ENCODE results near the gene SORCS2.

The SORCS2 gene

GRCh38 chr4:7733201-7733600 lies 540.9 kb downstream of the SORCS2 start:
- DNase-seq (ENCODE audit: low read depth) = no peak
- TF ChIP-seq CTCF (conservative IDR thresholded peaks at IDR 0.05; ENCODE audit: low read depth, low read length) = no peak
- no peak overlapping the region for H3K4me3 ChIP-seq (ENCODE audit: low read depth, low read length)

DNA sequence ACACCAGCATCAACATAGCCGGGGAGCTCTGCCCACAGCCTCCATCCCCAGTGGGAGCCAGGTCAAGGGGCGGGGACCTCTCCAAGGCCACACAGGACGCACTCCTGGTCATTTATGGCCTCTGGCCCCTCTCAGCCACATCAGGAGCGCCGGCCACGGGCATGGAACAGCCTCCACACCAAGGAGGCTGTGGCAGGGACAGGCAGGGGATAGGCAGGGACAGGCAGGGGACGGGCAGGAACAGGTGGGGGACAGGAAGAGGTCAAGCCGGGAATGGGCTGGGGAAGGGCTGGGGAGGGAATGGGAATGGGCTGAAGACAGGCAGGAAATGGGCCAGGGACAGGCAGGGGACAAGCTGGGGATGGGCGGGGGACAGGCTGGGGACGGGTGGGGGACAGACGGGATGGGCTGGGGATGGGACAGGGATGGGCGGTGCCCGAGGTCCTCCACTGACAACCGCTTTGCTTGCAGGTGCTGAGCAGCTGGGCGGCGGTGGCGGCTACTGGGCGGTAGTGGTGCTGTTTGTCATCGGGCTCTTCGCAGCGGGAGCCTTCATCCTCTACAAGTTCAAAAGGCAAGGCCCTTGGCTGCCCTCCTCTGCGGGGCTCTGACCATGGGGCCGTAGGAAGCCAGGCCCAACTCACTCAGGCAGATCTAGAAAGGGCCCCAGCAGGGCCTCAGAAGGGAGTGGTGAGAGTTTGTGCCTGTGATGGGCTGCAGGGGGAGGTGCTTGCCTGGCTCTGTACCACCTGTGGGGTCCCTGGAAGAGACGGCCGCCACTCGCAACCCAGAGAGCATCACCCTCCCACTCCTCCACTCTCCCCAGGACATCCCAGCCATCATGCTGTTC lies 541.7 kb downstream of the SORCS2 start:
- TF ChIP-seq CTCF (conservative IDR thresholded peaks at IDR 0.05; ENCODE audit: low read depth, low read length) = no peak
- H3K4me3 ChIP-seq (ENCODE audit: low read depth, low read length) = no peak overlapping the region
- no peak for DNase-seq (ENCODE audit: low read depth)

DNA sequence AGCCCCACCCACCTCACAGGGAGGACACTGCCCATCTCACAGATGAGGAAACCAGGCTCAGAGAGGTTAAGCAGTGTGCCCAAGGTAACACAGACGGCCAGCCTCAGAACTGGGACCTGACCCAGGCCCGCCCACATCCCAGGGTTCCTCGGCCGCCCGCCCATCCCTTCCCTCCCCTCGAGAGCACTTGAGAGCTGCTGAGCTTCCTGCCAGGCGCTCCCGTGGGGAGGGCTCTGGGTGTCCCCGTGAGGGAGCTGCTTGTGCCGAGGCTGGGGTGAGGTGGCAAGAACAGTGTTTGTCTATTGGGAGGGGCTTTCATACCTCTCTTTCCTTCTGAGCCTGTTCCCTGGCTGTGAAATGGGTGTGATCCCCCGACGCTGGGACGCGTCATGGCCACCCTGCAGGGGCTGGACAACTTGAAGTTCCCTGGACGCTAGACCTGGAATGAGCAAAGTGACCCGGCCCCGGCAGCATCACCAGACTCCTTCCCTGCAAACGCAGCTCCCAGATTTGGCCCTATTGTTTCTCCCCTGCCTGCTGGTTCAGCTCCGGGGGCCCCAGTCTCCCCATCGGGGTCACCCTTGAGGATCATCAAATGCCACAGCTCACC lies 542.4 kb downstream of the SORCS2 start:
- no peak for TF ChIP-seq CTCF (conservative IDR thresholded peaks at IDR 0.05; ENCODE audit: low read depth, low read length)
- no peak for DNase-seq (ENCODE audit: low read depth)
- H3K4me3 ChIP-seq (ENCODE audit: low read depth, low read length) = no peak overlapping the region

DNA sequence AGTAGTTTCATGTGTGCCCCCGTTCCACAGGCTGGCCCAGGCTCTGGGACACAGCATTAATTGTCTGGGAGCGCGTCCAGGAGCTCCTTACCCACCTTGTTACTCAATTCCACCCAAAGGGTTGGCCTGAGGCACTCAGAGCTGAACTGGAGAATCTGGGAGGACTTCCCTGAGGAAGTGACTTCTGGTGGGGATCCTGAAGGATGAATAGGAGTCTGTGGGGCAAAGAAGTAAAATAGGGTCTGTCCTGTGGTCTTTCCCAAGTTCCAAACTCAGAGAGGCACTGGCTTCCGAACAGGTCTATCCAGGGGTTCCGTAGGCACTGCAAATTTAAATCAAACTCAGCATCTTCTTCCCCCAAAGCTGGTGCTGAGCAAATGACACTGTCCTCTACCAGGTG lies 543.1 kb downstream of the SORCS2 start:
- no peak for TF ChIP-seq CTCF (conservative IDR thresholded peaks at IDR 0.05; ENCODE audit: low read depth, low read length)
- no peak overlapping the region for H3K4me3 ChIP-seq (ENCODE audit: low read depth, low read length)
- no peak for DNase-seq (ENCODE audit: low read depth)

DNA sequence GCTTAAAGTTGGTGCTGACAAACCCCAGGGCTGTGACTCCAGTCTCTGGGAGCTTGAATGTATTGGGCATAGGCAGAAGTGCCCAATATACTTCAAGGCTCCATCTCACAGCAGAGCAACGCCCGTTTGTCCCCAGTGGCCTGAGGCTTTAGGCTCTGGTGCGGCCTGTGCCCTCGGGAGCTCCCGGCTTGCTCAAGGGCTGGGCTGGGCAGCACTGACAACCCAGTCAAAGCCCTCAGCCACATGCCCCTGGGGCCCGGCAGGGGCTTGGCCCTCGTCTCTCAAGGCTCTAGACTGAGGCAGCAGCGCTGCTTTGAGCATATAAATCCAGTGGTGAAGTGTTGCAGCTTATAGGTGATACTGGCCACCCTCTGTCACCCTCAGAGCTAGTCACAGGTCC lies 543.6 kb downstream of the SORCS2 start:
- no peak overlapping the region for H3K4me3 ChIP-seq (ENCODE audit: low read depth, low read length)
- TF ChIP-seq CTCF (conservative IDR thresholded peaks at IDR 0.05; ENCODE audit: low read depth, low read length) = no peak
- DNase-seq (ENCODE audit: low read depth) = no peak

GRCh38 chr4:7736436-7737267 lies 544.3 kb downstream of the SORCS2 start:
- H3K4me3 ChIP-seq (ENCODE audit: low read depth, low read length) = no peak overlapping the region
- DNase-seq (ENCODE audit: low read depth) = peak; percentile 44
- TF ChIP-seq CTCF (conservative IDR thresholded peaks at IDR 0.05; ENCODE audit: low read depth, low read length) = no peak

All from choroid plexus epithelial cell (primary cell).